Measurements from ENCODE around the gene PRMT7.

Gene PRMT7

GRCh38 chr16:68289202-68289601 is 21.6 kb upstream of the PRMT7 start:
- TF ChIP-seq EZH2phosphoT487 (conservative IDR thresholded peaks at IDR 0.05; ENCODE audit: low read length) (no peak), CTCF (IDR thresholded peaks at IDR 0.05; ENCODE audit: insufficient read depth, low read length, poor library complexity, severe bottlenecking) (no peak)
- Histone ChIP-seq H3F3A (ENCODE audit: insufficient read depth) (peaks cover 13% of the 10 kb centered on the region), H3K27ac (ENCODE audit: low read depth, low read length) (0 out of 2 replicates have a peak overlapping the region, but pooled peaks have one; percentile 9), H3K27me3 (ENCODE audit: low read length) (no peaks in the 10 kb centered on the region), H3K4me3 (ENCODE audit: insufficient read depth, low read length, poor library complexity, severe bottlenecking) (no peak overlapping the region), H3K9ac (ENCODE audit: low read length) (no peak overlapping the region), H3K9me2 (replicated peaks; ENCODE audit: insufficient read depth, low read length) (no peaks in the 10 kb centered on the region), H4K20me1 (ENCODE audit: low read depth, low read length) (no peaks in the 10 kb centered on the region), H2AFZ (ENCODE audit: low read depth, low read length, severe bottlenecking) (no peak overlapping the region), H3K79me2 (ENCODE audit: insufficient read depth, low read length) (peaks cover 37% of the 10 kb centered on the region), H3K4me2 (ENCODE audit: low read depth, low read length, poor library complexity, severe bottlenecking) (no peak overlapping the region), H3K36me3 (ENCODE audit: low read length) (no peaks in the 10 kb centered on the region), H3K9me3 (ENCODE audit: insufficient read depth, low read length) (no peaks in the 10 kb centered on the region)

DNA sequence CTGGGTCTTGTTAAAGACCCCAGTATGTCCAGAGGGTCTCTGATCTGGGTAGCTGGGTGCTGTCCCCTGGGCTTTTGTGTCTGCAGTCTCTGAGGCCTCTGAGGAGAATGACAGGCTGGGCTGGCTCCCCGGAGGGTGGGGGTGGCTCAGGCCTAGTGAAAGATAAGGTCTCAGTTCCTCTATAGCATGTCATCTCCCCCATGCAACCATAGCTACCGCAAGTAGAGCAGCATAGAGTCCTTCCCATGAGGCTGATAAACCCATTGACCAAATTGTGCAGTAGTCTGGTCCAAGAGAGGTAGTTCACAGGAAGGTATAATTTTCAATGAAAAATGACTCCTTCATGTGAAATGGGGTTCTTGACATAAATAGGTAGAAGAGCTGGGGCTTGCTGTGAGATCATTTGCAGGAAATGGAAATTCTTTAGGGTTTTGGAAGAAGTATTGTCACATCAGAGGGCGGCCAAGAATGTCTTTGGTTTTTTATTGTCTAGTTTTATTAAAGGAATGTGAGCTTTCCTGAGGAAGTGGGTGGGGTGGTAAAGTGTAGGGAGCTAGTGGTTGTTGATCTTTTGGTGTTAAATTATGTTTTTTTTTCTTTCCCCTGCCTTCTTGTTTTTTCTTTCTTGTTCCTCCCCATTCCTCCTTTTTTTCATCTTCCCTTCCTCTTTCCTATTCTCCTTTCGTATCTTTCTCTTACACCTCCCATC is 21.0 kb upstream of the PRMT7 start:
- no peak overlapping the region for H3K4me2 ChIP-seq (ENCODE audit: low read depth, low read length, poor library complexity, severe bottlenecking)
- H2AFZ ChIP-seq (ENCODE audit: low read depth, low read length, severe bottlenecking): no peak overlapping the region
- no peak overlapping the region for H3K4me3 ChIP-seq (ENCODE audit: insufficient read depth, low read length, poor library complexity, severe bottlenecking)
- peaks cover 37% of the 10 kb centered on the region for H3K79me2 ChIP-seq (ENCODE audit: insufficient read depth, low read length)
- H3K27me3 ChIP-seq (ENCODE audit: low read length): no peaks in the 10 kb centered on the region
- no peaks in the 10 kb centered on the region for H3K9me2 ChIP-seq (replicated peaks; ENCODE audit: insufficient read depth, low read length)
- no peak overlapping the region for H3K9ac ChIP-seq (ENCODE audit: low read length)
- TF ChIP-seq EZH2phosphoT487 (conservative IDR thresholded peaks at IDR 0.05; ENCODE audit: low read length) (no peak), CTCF (IDR thresholded peaks at IDR 0.05; ENCODE audit: insufficient read depth, low read length, poor library complexity, severe bottlenecking) (no peak)
- no peaks in the 10 kb centered on the region for H3K9me3 ChIP-seq (ENCODE audit: insufficient read depth, low read length)
- no peaks in the 10 kb centered on the region for H3K36me3 ChIP-seq (ENCODE audit: low read length)
- peaks cover 8% of the 10 kb centered on the region for H3F3A ChIP-seq (ENCODE audit: insufficient read depth)
- H3K27ac ChIP-seq (ENCODE audit: low read depth, low read length): 0 out of 2 replicates have a peak overlapping the region, but pooled peaks have one; percentile 9
- no peaks in the 10 kb centered on the region for H4K20me1 ChIP-seq (ENCODE audit: low read depth, low read length)

DNA sequence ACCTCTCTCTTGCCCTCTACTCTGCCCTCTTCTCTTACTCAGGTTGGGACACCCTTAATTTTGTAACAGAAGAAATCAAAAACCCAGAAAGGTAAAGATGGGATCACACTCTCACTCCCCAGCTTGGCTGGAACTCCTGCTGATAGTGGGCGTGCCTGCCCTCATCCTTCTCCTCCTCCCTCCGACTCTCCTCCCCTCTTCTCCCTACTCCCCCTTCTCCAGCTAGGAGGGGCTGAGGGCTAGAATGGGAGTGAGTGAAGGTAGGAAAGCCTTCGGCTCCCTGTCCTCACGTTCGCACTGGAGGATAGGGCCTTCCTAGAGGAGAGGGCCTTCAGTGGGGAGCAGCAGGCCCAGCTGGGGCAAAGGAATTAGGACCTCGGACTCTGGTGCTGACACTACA is 20.4 kb upstream of the PRMT7 start:
- Histone ChIP-seq H2AFZ (ENCODE audit: low read depth, low read length, severe bottlenecking) (no peak overlapping the region), H3K9me2 (replicated peaks; ENCODE audit: insufficient read depth, low read length) (no peaks in the 10 kb centered on the region), H3K27me3 (ENCODE audit: low read length) (no peaks in the 10 kb centered on the region), H3K36me3 (ENCODE audit: low read length) (peaks cover 6% of the 10 kb centered on the region; the same call in 1 of the 2 replicates), H3K79me2 (ENCODE audit: insufficient read depth, low read length) (peaks cover 32% of the 10 kb centered on the region), H3K9ac (ENCODE audit: low read length) (no peak overlapping the region), H3K4me2 (ENCODE audit: low read depth, low read length, poor library complexity, severe bottlenecking) (no peak overlapping the region), H4K20me1 (ENCODE audit: low read depth, low read length) (no peaks in the 10 kb centered on the region), H3K27ac (ENCODE audit: low read depth, low read length) (no peak overlapping the region), H3K4me3 (ENCODE audit: insufficient read depth, low read length, poor library complexity, severe bottlenecking) (no peak overlapping the region), H3F3A (ENCODE audit: insufficient read depth) (peaks cover under 1% of the 10 kb centered on the region; the same call in 1 of the 2 replicates), H3K9me3 (ENCODE audit: insufficient read depth, low read length) (no peaks in the 10 kb centered on the region)
- no peak for TF ChIP-seq CTCF (IDR thresholded peaks at IDR 0.05; ENCODE audit: insufficient read depth, low read length, poor library complexity, severe bottlenecking)
- TF ChIP-seq EZH2phosphoT487 (conservative IDR thresholded peaks at IDR 0.05; ENCODE audit: low read length): no peak
